ACC112 (cell line): ENCODE data around the gene ZNF81.

Experiments
- H2AFZ ChIP-seq: fragments of 200-600 bp; sonication (generic); one replicate; pipeline ENCODE4 v1.6.0; 2017; ENCODE audit warnings: antibody characterized with exemption, low read length; ENCODE audit not compliant: unreplicated experiment
- H3K27ac ChIP-seq: fragments of 200-600 bp; sonication (generic); 2 replicates; pipeline ENCODE4 v1.5.1; 2014; ENCODE audit warnings: low read depth, mild to moderate bottlenecking, antibody characterized with exemption, low read length, moderate library complexity
- H3K27me3 ChIP-seq: fragments of 200-600 bp; sonication (generic); 2 replicates; pipeline ENCODE4 v1.6.1; 2014; ENCODE audit warnings: mild to moderate bottlenecking, antibody characterized with exemption, low read length, moderate library complexity, mixed read lengths; ENCODE audit not compliant: insufficient read depth
- H3K36me3 ChIP-seq: fragments of 200-600 bp; sonication (generic); 2 replicates; pipeline ENCODE4 v1.6.1; 2016; ENCODE audit warnings: mild to moderate bottlenecking, antibody characterized with exemption, low read length, moderate library complexity, mixed read lengths; ENCODE audit not compliant: insufficient read depth
- H3K4me1 ChIP-seq: fragments of 200-600 bp; sonication (generic); one replicate; pipeline ENCODE4 v1.6.1; 2016; ENCODE audit warnings: low read length, mixed read lengths; ENCODE audit not compliant: insufficient read depth, unreplicated experiment, control insufficient read depth
- H3K4me3 ChIP-seq: fragments of 200-600 bp; sonication (generic); 2 replicates; pipeline ENCODE4 v1.5.1; 2014; ENCODE audit warnings: mild to moderate bottlenecking, low read depth, low read length
- H3K79me2 ChIP-seq: fragments of 200-600 bp; sonication (generic); one replicate; pipeline ENCODE4 v1.6.0; 2016; ENCODE audit warnings: low read length; ENCODE audit not compliant: control insufficient read depth, unreplicated experiment, insufficient read depth

ZNF81 gene

DNA sequence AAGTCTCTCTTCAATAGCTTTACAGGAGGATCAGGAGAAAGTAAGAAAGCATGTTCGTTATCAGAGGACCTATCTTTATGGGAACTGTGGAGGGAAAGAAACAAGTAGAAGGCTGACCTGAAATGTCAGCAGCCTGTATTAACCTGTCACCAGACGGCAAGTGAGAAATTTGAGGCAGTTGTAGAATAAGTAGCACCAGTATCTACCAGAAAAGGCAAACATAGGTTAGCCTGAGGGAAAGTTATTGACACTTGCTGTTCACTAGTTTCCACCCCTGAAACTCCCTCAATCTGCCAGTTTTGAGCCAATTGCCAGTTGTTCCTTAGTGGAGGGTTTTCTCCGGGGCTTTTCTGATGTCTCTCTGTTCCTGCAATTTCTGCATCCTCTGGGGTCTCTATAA is 36.4 kb downstream of the ZNF81 start:
- Histone ChIP-seq H3K27ac (no peak overlapping the region), H2AFZ (no peak overlapping the region), H3K4me3 (no peak overlapping the region), H3K36me3 (no peaks in the 10 kb centered on the region), H3K4me1 (no peaks in the 10 kb centered on the region), H3K79me2 (no peaks in the 10 kb centered on the region), H3K27me3 (no peaks in the 10 kb centered on the region)

- Histone ChIP-seq H3K79me2 (no peaks in the 10 kb centered on the region), H2AFZ (no peak overlapping the region), H3K36me3 (no peaks in the 10 kb centered on the region), H3K4me3 (no peak overlapping the region), H3K27ac (no peak overlapping the region), H3K27me3 (no peaks in the 10 kb centered on the region), H3K4me1 (no peaks in the 10 kb centered on the region)
Measured at GRCh38 chrX:47877327-47877726, 40.6 kb downstream of the ZNF81 start.

DNA sequence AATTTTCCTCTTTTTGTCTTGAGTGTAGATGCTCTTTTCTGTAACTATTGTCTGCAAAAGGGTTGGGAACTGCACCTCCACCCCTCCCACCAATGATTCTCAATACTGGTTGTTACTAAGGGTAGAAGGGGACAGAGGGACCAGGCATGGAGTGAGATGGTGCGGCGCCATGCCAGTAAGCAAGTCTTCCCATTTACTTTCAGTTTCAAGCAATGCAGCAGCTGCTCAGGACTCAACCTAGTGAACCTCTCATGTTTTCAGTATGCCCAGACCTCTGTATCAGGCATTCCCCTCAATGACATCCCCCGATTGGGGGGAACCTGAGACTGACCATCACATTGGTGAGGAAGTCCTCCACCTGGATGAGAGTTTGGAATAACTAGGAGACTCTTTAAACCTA is 41.5 kb downstream of the ZNF81 start:
- H3K27me3 ChIP-seq: no peaks in the 10 kb centered on the region
- H3K27ac ChIP-seq: no peak overlapping the region
- H3K36me3 ChIP-seq: no peaks in the 10 kb centered on the region
- H3K4me1 ChIP-seq: no peaks in the 10 kb centered on the region
- H2AFZ ChIP-seq: no peak overlapping the region
- H3K4me3 ChIP-seq: no peak overlapping the region
- no peaks in the 10 kb centered on the region for H3K79me2 ChIP-seq

DNA sequence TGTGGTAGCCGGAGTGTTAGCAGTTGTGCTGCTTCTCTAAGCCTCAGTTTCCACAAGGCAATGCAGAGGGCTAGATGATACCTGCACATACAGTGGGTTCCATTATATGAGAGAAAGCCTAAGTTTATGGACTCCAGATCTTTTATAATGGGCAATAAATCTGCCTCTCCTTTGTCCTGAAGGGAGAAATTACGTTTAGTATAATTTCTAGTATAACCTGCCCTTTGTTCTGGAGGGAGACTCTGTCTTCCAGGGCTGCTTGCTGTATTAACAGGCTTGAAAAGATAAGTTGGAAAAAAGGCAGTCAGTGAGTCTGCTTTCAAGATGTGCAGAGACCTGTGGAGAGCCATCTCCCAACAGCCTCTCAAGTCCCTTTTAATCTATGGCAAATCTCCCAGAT is 42.8 kb downstream of the ZNF81 start:
- no peaks in the 10 kb centered on the region for H3K4me1 ChIP-seq
- no peaks in the 10 kb centered on the region for H3K27me3 ChIP-seq
- H3K79me2 ChIP-seq: no peaks in the 10 kb centered on the region
- H2AFZ ChIP-seq: no peak overlapping the region
- no peak overlapping the region for H3K4me3 ChIP-seq
- H3K27ac ChIP-seq: no peak overlapping the region
- no peaks in the 10 kb centered on the region for H3K36me3 ChIP-seq

DNA sequence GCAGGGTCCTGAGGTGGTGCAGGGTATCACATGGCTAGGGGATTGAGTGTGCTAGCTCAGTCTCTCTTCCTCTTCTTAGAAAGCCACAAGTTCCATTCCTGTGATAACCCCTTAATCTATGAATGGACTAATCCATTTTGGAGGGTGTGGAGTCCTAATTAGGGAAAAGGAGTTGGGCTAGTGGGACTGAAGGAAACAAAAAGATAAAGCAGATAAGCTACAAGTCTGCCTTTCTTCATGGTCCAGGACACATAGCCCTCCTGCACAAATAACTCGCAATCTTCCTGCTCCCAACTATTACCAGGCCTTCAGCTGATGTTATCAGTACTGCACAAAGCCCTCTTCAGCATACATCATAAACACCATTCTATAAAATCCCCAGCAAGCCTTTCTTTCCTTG is 44.2 kb downstream of the ZNF81 start:
- Histone ChIP-seq H2AFZ (no peak overlapping the region), H3K36me3 (no peaks in the 10 kb centered on the region), H3K27me3 (no peaks in the 10 kb centered on the region), H3K4me3 (no peak overlapping the region), H3K4me1 (no peaks in the 10 kb centered on the region), H3K27ac (no peak overlapping the region), H3K79me2 (no peaks in the 10 kb centered on the region)

- no peaks in the 10 kb centered on the region for H3K36me3 ChIP-seq
- no peaks in the 10 kb centered on the region for H3K4me1 ChIP-seq
- H3K4me3 ChIP-seq: no peak overlapping the region
- no peaks in the 10 kb centered on the region for H3K79me2 ChIP-seq
- H3K27me3 ChIP-seq: no peaks in the 10 kb centered on the region
- H2AFZ ChIP-seq: no peak overlapping the region
- H3K27ac ChIP-seq: no peak overlapping the region
Measured at GRCh38 chrX:47885501-47885900, 48.8 kb downstream of the ZNF81 start.

DNA sequence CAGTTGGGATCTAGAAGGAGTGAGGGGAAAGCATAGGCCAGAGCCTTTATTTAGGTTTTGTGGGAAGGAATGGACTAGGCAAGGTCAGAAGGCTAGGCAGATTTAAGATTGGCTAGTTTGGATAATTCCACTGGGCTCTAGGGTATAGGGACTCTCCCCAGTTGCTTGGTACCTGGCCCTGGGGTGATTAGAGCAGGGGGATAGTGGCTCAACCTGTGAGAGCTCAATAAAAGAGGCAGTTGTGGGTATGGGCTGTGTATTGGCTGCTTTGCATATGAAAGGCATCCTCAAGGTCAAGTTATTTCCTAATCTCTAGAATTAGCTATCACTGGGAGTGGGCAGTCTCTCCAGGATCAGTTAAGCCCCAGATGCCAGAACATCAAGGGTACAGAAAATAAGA is 61.3 kb downstream of the ZNF81 start:
- Histone ChIP-seq H3K36me3 (no peaks in the 10 kb centered on the region), H2AFZ (no peak overlapping the region), H3K27me3 (no peaks in the 10 kb centered on the region), H3K4me3 (no peak overlapping the region), H3K27ac (no peak overlapping the region), H3K79me2 (no peaks in the 10 kb centered on the region), H3K4me1 (no peaks in the 10 kb centered on the region)

DNA sequence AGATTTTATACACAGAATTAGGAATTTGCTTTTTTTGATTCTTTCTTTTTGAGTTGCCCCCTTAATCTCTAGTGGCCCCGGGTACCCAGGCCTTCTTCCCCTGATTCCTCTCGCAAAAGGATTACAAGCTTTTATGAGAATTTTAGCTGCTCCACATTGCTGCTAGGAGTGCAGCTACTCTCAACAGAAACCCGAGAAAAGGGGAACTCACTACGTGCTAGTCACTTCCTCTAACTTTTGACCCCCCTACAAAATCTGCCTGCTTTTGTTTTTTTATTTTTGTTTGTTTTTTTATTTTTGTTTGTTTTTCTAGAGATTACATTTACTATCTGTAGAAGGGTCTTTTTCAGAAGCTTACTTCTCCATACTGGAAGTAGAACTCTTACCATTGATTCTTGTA is 64.1 kb downstream of the ZNF81 start:
- Histone ChIP-seq H3K4me3 (no peak overlapping the region), H3K4me1 (no peaks in the 10 kb centered on the region), H2AFZ (no peak overlapping the region), H3K27ac (no peak overlapping the region), H3K27me3 (no peaks in the 10 kb centered on the region), H3K36me3 (no peaks in the 10 kb centered on the region), H3K79me2 (no peaks in the 10 kb centered on the region)

GRCh38 chrX:47902161-47902560 is 65.5 kb downstream of the ZNF81 start:
- Histone ChIP-seq H2AFZ (no peak overlapping the region), H3K79me2 (no peaks in the 10 kb centered on the region), H3K27ac (no peak overlapping the region), H3K36me3 (no peaks in the 10 kb centered on the region), H3K4me3 (no peak overlapping the region), H3K27me3 (no peaks in the 10 kb centered on the region), H3K4me1 (no peaks in the 10 kb centered on the region)

GRCh38 chrX:47915886-47916493 is 79.3 kb downstream of the ZNF81 start:
- H3K27me3 ChIP-seq: no peaks in the 10 kb centered on the region
- no peaks in the 10 kb centered on the region for H3K4me1 ChIP-seq
- H3K4me3 ChIP-seq: no peak overlapping the region
- H3K27ac ChIP-seq: no peak overlapping the region
- peaks cover 8% of the 10 kb centered on the region for H3K36me3 ChIP-seq
- no peak overlapping the region for H2AFZ ChIP-seq
- no peaks in the 10 kb centered on the region for H3K79me2 ChIP-seq

DNA sequence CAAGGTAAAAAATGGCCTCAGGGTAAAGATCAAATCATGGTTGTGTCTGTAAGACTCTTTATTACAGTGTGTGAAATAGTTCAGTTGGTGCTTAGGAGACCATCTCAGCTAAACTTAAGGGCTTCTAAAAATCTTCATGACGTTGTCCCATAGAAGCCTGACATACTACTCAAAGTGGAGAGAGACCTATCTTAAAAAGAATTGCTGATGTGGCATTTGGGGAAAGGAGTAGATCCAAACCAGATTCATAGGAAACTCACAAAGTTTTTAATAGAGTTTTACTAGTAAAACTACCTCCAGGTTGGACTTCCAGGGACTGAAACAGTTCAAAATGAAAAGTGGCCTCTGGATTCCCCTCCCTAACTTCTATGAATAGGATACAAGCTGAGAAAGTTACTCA is 81.6 kb downstream of the ZNF81 start:
- Histone ChIP-seq H3K79me2 (no peaks in the 10 kb centered on the region), H3K27ac (no peak overlapping the region), H3K27me3 (no peaks in the 10 kb centered on the region), H3K4me1 (no peaks in the 10 kb centered on the region), H3K4me3 (no peak overlapping the region), H2AFZ (no peak overlapping the region), H3K36me3 (peaks cover 8% of the 10 kb centered on the region)
